HG02763 (cell line): ENCODE results near the gene ZNF14.
"Not testable (repeated sequence)": the region's sequence is repeated elsewhere in the genome, so short reads cannot be mapped to it uniquely, and the experiment has no call there.

Experiments used
- ATAC-seq: cut with Tn5 transposase; IDR thresholded peaks from one replicate; pipeline ENCODE4 v1.9.1; 2021; ENCODE audit warnings: mild to moderate bottlenecking, moderate library complexity; ENCODE audit not compliant: unreplicated experiment

The ZNF14 gene

DNA sequence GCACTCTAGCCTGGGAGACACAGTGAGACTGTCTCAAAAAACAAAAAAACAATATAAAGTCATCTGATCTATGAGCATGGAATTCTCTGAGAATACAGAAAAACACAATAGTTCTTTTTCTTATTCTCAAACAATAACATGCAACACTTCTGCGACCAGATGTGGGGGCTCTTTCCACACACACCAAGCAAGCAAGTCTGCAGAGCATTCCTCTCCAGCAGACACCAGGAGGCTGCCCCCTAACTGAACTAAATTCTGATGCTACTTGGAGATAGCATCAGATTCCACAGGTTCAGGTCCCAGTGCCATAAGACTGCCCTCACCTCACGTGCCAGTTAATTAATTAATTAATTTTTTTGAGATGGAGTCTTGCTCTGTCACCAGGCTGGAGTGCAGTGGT, 36.5 kb downstream of the ZNF14 start:
- no peak for ATAC-seq

DNA sequence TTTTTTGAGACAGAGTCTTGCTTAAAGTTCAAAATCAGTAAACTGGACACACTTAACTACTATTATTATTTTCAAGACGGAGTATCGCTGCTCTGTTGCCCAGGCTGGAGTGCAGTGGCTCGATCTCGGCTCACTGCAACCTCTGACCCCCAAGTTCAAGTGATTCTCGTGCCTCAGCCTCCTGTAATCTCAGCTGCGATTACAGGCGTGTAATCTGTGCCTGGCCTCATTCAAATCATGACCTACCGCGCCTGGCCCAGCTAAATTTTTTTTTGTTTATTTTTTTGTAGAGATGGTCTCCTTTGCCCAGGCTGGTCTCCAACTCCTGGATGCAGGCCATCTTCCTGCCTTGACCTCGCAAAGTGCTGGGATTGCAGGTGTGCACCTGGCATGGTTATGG, 41.2 kb downstream of the ZNF14 start:
- ATAC-seq = no peak

DNA sequence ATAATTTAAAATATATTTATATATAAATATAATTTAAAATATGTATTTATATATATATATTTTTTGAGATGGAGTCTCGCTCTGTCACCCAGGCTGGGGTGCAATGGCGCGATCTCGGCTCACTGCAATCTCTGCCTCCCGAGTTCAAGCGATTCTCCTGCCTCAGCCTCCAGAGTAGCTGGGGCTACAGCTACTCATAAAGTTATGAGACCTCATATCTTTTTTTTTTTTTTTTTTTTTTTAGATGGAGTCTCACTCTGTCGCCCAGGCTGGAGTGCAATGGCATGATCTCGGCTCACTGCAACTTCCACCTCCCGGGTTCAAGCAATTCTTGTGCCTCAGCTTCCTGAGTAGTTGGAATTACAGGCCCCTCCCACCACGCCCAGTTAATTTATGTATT, 43.9 kb downstream of the ZNF14 start:
- not testable (repeated sequence) for ATAC-seq

DNA sequence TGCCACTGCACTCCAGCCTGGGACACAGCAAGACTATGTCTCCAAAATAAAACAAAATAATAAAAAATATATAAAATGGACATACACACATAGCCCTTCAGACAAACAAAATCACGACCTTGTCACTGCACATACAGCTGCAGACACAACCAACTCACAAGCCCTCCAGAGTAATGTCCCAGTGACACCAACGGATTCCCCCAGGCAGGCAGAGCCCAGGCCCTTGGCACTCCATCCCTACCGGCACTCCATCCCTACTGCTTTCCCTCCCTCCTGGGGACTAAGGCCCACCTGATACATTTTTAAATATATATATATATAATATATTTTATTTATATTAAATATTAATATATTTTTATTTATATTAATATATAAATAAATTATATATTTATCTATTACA, 45.8 kb downstream of the ZNF14 start:
- no peak for ATAC-seq

DNA sequence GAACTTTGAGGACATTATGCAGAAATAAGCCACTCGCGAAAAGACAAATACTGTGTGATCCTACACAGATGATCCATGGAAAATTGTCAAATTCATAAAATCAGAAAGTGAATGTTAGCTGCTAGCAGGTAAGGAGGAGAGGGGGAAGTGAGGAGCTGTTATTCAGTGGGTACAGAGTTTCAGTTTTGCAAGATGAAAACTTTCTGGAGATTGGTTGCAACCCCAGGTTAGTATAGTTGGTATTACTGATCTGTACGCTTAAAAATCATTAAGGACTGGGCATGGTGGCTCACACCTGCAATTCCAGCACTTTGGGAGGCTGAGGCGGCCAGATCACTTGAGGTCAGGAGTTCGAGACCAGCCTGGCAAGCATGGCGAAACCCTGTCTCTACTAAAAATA, 46.3 kb downstream of the ZNF14 start:
- no peak for ATAC-seq

DNA sequence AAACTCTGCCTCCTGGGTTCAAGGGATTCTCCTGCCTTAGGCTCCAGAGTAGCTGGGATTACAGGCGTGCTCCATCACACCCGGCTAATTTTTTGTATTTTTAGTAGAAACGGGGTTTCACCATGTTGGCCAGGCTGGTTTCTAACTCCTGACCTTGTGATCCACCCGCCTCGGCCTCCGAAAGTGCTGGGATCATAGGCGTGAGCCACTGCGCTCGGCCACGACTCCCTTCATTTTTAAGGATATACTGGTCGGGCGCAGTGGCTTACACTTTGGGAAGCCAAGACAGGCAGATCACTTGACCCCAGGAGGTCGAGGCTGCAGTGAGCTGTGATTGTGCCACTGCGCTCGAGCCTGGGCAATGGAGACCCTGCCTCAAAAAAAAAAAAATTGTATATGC, 46.8 kb downstream of the ZNF14 start:
- not testable (repeated sequence) for ATAC-seq

DNA sequence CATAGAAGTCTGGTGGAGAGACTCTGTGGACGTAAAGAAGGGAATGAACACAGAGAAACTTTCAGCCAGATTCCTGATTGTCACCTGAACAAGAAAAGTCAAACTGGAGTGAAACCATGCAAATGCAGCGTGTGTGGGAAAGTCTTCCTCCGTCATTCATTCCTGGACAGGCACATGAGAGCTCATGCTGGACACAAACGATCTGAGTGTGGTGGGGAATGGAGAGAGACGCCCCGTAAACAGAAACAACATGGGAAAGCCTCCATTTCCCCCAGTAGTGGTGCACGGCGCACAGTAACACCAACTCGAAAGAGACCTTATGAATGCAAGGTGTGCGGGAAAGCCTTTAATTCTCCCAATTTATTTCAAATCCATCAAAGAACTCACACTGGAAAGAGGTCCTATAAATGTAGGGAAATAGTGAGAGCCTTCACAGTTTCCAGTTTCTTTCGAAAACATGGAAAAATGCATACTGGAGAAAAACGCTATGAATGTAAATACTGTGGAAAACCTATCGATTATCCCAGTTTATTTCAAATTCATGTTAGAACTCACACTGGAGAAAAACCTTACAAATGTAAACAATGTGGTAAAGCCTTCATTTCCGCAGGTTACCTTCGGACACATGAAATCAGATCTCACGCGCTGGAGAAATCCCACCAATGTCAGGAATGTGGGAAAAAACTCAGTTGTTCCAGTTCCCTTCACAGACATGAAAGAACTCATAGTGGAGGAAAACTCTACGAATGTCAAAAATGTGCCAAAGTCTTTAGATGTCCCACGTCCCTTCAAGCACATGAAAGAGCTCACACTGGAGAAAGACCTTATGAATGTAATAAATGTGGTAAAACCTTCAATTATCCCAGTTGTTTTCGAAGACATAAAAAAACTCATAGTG, 53.5 kb downstream of the ZNF14 start:
- no peak for ATAC-seq

DNA sequence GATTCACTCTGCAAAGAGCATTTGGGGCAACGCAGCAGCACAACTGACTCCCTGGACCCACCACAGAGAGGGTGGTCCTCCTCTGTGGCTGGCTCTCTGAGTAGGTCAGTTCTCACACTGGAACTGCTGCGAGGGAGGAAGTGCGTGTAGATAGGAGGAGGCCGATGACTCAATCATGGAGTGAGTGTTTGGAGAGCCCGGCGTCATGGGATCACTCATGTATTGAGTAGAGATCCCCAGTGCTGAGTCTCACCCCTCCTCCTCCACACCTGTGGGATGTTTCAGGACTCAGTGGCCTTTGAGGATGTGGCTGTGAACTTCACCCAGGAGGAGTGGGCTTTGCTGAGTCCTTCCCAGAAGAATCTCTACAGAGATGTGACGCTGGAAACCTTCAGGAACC, 55.3 kb downstream of the ZNF14 start:
- ATAC-seq = no peak

DNA sequence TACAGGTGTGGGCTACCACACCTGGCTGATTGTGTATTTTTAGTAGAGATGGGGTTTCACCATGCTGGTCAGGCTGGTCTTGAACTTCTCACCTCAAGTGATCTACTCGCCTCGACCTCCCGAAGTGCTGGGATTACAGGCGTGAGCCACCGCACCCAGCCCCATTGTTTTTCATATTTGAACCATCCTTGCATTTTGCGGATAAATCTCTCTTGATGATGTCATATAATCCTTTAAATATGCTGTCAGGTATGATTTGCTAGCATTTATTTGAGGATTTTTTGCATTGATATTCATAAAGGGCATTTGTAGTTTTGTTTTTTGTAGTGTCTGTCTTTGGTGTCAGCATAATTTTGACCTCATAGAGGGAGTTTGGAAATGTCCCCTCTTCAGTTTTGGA, 58.6 kb downstream of the ZNF14 start:
- ATAC-seq = no peak

DNA sequence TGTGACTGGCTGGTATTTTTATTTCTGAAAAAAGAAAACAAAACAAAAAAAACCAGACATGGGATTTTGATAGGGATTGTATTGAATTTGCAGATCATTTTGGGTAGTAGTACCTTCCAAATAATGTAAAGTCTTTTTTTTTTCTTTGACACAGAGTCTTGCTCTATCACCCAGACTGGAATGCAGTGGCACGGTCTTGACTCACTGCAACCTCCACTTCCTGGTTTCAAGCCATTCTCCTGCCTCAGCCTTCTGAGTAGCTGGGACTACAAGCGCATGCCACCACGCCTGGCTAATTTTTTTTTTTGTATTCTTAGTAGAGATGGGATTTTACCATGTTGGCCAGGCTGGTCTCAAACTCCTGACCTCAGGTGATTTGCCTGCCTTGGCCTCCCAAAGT, 60.1 kb downstream of the ZNF14 start:
- ATAC-seq = no peak

DNA sequence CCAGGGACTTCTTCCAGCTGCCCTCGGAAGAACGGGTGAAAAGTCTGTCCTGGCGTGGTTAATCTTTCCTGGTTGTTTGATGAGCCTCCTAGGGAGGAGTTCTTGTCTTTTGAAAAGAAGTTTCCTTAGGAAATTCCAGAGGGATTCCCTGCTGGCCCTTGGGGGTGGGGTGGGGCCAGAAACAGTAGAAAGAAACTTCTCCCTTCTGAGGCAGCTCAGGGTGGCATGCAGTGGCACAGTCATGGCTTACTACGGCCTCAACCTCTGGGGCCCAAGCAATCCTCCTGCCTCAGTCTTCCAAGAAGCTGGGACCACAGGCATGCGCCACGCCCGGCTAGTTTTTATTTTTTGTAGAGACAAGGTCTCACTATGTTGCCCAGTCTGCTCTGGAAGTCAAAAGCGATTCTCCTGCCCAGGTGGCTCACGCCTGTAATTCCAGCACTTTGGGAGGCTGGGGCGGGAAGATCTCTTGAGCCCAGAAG, 62.8 kb downstream of the ZNF14 start:
- ATAC-seq = no peak

DNA sequence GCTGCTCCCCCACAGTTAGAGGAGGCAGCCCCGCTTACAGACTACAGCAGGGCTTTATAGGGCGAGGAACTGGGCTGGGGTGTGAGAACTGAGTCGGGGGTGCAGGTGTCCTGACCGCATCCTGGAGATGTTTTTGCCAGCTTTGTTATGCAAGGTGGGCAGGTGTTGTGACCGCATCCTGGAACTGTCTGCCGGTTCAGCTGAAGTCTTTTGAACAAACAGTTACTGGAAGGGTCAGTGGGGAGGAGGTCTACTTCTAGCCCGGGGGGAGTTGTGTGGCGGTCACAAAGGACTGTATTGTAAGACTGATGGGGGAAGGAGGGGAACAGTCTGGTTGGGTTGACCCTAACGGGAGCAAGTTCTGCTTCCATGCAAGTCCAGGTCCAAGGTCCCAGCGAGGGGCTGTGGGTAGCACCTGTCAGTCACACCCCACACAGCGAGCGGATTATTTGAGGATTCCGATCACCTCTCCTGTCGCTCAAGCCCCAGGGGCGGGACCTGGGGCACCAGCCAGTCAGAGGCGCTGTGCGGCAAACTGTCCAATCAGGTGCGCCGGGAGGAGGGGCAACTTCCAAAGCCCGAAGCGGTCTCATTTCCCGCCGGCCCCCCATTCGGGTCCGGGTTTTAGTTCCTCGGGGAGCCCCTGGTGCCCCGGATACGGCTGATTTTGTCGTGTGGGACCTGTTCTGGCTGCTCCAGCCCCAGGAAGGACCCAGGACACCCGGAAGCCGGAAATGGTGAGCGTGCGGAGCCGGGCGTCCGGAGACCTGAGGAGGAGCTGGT, 64.5 kb downstream of the ZNF14 start, which contains the start of gene ZNF101:
Gene ZNF101, plus strand, starts transcription at position 610 of the 783 bp plus-strand sequence. Its CDS starts 125 bp downstream, at position 735.
- peak; percentile 67 for ATAC-seq

DNA sequence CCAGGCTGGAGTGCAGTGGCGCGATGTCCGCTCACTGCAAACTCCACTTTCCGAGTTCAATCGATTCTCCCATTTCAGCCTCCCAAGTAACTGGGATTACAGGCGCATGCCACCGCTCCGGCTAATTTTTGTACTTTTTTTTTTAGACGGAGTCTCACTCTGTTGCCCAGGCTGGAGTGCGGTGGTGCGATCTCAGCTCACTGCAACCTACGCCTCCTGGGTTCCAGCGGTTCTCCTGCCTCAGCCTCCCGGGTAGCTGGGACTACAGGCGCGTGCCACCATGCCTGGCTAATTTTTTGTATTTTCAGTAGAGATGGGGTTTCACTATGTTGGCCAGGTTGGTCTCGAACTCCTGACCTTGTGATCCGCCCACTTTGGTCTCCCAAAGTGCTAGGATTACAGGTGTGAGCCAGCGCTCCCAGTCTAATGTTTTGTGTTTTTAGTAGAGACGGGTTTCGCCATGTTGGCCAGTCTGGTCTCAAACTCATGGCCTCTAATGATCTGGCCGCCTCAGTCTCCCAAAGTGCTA, 67.4 kb downstream of the ZNF14 start:
- ATAC-seq = not testable (repeated sequence)

DNA sequence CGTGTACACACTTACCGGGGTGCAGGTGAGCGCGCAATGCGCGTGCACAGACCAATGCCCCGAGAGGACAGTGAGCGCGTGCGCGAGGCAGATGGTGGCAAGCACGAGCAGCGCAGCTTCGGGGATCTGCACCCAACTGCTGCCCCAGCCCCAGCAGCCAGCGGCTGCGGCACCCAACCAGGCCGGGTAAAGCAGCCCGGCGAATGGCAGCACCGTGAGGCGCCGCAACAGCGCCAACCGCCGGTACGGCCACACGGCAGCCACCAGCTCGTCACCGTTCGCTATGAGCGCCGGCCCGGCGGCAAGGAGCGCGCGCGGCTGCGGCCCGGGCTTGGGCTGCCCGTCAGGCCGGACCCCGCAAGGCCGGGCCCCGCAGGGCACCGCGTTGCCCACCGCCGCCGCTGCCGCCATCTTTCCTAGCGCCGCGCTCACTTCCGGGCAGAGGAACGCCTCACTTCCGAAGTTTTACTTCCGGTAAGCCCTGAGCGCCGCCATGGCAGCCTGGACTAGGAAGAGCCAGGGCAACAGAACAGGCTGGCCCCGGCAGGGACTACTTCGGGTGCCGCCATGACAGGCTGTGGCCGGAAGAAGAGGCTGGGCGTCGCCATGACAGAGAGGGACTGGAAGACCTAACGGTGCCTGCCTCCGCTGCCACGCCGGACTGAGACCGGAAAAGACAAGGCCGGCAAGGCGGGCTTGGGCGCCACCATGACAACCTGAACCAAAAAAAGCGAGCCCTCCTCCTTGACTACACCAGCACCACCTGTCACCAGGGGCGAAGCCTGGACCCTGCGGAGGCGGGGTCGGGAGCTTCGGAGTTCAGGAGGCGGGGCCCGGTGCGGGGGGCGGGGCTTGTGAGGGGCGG, 69.4 kb downstream of the ZNF14 start, which contains the start of gene ATP13A1:
Gene ATP13A1, minus strand, starts transcription at position 421 of the 865 bp plus-strand sequence. Its CDS starts 10 bp downstream, at position 411.
- peak; percentile 74 for ATAC-seq

DNA sequence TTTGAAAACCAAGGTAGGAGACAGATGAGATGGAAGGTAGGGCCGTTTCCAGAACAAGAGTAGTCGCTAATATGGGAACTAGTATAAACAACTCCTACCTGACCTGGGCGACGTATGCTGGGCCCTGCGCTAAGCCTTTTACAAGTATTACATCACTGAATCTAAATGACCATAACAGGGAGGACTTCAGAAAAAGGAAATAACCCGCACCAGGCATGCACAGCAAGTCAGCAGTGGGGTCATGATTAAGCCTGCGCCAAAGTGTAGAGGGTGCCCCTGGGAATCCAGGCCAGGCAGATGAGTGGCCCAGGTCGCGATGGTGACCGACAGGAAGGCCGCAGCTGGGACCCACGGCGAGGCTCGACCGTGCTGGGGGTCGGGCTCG, 70.0 kb downstream of the ZNF14 start:
- peak; percentile 4 for ATAC-seq

DNA sequence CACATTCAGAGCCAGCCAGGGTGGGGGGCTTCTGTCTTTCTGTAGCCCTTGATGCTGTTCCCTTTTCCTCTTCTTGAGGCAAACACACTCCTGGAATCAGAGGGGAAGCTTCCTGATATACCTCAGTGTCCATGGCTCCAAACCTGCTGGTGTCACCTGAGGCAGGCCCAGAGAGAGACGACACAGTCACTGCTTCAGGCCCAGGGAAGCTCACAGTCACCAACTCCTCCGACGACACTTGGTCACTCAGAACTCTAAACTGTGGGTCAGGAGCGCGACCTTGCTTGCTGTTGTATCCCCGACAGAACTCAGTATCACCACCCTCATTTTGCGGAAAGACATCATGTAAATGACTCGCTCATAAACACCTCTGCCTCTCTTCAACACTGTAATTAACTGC, 70.6 kb downstream of the ZNF14 start:
- no peak for ATAC-seq

DNA sequence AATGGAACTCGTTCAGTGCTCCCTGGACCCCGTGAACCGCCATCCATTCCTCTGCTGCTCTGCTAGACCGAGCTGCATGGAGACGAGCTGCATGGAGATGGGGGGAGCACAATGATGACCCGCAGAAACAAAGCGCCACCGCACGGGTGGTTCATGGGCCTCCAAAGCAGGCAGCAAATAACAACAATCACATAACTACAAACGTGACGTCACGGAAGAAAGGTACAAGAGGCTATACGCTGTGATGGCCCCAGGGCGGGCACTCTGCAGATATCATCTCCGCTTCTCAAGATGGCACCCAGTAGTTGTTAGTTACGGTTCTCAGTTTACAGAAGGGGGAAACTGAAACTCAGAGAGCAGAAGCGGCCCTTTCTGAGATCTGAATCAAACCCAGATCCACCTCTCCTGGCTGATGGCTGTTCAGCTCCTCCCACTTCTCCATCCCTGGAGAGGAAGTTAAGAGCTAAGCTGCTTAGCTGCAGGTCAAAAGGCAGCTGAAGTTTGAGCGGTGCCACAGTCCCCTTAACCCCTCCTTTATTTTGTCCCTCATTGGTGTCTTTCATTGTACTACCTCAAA, 71.1 kb downstream of the ZNF14 start:
- ATAC-seq = peak; percentile 24

DNA sequence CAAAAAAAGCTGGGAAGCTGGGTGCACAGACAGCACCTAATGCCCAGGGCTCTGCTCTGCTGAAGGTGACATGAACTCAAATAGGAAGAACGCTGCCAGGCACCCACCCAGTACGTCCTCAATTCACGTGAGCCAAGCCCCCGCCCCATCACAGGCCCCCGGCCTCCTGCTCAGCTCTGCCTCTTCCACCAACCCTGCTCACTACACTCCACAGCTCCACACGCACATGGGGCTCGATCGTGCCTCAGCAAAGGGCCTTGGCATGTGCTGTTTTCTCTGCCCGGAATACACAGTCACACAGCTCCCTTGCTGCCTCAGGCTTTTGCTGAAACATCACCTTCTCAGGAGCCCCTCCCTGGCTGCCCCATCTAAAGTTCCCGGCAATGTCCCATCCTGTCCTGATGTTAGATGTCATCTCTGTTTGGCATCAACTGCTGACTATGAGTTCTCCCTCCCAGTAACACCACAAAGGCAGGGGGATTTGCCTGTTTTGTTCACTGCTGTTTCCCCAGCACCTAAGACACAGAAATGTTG, 71.7 kb downstream of the ZNF14 start:
- ATAC-seq = no peak
